HG03060 (cell line): Measurements from ENCODE around the gene UNC13B.

Source experiments
- ATAC-seq: cut with Tn5 transposase; IDR thresholded peaks from one replicate; pipeline ENCODE4 v1.9.1; 2021; ENCODE audit warnings: low read depth, moderate number of reproducible peaks; ENCODE audit not compliant: unreplicated experiment

UNC13B gene

DNA sequence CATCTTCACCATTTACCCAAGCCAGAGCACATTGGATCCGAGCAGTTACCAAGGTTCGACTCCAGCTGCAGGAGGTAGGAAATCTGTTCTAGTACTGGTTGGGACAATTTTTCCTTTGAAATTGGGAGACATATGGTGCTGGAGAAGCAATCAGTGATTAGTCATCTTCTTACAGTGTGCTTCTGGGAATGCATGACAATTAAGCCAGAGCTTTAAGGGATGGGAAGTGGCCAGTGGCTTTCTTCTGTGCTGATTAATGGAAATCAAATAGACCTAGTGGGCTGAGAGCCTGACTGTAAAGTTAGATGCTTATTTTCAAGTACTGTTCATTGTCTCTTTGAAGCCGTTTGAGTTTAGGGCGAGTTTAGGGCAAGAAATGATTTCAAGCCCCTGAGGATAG is 152.1 kb downstream of the UNC13B start:
- ATAC-seq, result no peak

DNA sequence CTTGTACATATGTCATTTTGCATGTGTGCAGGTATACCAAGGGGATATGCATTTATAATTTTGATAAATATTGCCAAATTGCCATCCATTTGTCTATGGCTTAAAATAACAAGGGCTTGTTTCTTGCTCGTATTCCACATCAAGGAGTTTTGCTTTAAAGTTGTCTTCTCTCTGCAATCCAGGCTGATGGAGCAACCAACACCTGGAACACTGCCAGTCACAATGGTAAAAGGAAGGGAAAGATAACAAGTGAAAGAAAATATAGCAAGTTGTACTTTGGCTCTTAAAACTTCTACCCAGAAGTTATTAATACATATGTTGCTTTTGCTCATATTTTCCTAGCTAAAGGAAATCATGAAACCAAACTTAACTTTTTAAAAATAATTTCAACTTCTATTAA is 156.9 kb downstream of the UNC13B start:
- no peak for ATAC-seq

DNA sequence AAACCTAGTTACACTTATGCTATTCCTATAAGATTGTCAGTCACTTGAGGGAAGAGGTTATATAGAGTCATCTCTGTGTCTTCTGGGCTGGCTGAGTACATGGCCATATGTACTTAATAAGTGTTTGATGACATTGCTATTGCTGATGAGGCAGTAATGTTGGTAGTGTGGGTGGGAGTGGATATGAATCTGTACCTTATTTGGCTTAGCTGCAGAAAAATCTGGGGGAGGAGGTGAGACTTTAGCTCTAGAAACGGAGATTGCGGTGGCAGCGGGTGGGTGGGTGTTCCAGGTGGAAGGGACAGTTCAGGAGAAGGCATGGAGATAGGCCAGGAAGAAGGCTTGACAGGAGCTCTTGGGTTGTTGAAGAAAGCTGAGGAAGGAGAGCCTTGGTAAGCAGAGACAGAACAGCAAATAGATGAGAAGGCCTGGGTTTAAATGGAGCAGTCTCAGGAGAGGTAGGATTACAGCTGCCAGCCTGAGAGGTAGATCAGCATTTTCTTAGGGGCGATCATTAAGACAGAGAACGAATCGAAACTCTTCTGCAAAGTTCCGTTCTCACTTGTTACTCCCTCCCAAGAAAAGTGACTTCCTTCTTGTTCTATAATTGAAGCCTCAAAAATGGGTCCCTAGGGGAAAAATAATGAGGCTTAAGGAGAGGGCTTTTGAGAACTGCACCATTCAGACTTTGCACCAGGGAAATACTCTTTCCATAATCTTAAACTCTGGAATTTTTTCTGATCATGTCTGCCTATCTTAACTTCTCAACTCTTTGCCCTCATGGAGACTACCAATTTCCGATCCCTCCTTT is 160.5 kb downstream of the UNC13B start:
- no peak for ATAC-seq

GRCh38 chr9:35324966-35325365 is 163.2 kb downstream of the UNC13B start:
- no peak for ATAC-seq

- ATAC-seq, result no peak
Measured at GRCh38 chr9:35333551-35333950, 171.7 kb downstream of the UNC13B start.

- ATAC-seq, result no peak
Measured at GRCh38 chr9:35335164-35335563, 173.4 kb downstream of the UNC13B start.

DNA sequence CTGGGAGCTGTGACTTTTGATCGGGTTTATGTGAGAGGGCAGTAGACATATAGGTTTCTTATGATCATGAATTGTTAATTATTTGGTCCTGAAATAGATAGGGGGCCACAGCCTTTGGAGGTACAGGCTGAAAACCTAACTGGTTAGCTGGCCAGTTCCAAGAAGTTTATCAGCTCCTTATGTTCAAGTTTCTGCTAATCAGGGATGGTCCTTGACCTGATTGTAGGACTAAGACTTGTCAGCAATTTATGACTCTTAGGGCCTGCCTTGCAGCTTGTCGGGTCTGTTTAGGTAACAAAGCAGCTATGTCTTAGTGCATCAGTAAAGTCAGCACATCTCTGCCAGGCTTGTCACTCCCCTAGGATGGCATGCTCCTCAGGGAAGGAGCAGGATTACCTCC is 176.3 kb downstream of the UNC13B start:
- ATAC-seq, result no peak

- ATAC-seq, result no peak
Measured at GRCh38 chr9:35338561-35339274, 176.9 kb downstream of the UNC13B start.

DNA sequence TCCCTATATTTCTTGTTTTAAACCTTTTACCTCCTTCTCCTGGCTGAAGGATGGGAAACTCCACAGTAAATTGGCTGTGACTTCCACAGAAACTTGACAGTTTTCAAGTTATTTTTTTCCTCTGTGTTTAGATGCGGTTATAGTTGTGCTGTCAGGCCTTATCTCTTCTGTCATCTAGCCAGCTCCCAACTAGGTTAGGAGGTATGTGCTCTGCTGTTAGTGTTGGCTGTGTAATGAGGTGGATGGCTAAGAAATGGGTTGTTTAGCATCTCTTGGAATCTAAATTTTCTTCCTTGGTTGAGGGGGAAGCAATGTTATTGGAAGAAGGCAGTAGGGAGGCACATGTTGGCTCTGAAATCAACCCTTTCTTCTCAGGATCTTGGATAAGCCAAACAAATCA is 178.2 kb downstream of the UNC13B start:
- no peak for ATAC-seq

- ATAC-seq, result no peak
Measured at GRCh38 chr9:35341021-35341420, 179.2 kb downstream of the UNC13B start.

DNA sequence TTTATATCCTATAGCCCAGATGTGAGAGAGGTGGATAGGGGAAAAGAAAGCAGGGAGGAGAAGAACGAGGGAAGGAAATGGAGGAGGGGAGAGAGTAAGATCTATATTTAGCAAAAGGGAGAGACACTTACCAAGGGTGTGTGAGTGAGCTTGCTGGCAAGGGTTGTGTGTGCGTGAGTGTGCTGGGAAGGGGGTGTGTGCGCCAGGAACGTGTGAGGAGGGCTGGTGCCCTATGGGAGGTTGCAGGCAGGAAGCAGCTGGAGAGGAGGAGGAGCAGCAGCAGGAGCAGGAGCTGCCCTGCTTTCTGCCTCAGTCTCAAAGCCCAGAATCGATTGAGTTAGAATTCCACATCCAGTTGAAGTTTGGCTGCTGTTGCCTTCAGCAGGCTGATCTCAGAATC is 179.8 kb downstream of the UNC13B start:
- ATAC-seq, result no peak

DNA sequence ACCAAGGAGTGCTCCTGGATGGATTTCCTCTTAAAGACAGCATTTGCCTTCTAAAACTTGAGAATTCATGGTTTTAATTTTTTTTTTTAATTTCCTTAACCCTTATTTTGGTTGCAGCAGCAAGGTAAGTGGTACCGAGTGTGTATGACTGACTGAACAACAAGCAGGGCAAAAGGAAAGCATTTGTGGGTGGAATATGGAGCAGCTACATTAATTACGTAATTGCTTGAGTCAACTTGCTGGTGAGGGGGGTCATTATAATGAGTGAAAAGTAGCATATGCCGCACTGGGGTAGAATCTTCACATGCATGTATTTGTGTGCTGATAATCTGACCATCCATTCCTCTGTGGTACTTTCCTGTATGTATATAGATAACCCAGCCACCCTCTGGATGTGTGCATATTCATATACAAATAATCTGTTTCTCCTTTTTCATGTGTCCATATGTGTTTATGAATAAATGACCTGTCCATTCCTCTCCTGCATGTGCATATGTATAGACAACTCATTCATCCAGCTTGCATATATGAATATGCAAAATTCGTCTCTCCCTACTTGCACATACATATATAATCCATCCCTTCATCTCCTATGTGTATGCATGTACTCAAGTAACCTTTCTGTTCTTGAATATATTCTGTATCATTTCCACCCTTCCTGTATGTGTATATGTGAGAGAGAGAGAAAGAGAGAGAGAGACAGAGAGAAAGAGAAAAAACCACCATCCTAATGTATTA is 180.6 kb downstream of the UNC13B start:
- no peak for ATAC-seq

DNA sequence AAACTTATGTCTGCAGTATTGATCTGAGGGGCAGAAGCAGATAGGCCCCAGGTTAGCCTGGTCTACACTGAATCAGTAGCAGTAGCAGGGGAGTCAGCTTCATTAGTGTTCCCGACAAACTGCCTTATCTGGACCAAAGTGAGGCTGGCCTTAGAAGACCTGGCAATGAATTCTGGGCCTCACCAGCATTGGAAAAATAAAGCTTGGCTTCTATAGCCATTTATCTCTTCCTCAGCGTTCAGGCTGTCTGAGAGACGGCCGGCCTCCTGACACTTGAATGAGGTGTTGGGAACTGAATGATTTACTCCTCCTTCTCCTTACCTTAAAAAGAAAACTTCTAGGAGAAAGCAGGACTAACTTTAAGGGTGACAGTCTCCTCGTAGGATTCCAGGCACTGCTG is 186.3 kb downstream of the UNC13B start:
- ATAC-seq, result no peak

- no peak for ATAC-seq
Measured at GRCh38 chr9:35349287-35349990, 187.6 kb downstream of the UNC13B start.

DNA sequence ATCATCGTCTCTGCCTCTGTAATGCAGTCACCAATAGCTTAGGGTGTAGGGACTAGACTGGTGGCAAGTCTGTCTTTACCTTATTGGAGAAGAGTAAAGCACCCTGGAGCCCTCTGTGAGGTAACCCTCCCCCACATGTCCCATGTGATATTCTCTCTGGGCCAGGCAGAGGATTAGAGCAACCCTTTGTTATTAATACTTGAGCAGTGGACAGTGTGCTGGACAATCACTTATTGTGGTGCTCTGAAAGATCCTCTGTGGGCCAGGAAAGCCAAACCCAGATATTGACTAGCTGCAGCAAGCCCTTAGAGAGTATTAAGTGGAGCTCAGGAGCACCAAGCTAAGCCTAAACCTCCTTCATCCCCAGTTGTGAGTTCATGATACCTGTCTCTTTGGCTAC is 188.4 kb downstream of the UNC13B start:
- ATAC-seq, result no peak

- no peak for ATAC-seq
Measured at GRCh38 chr9:35350827-35351549, 189.2 kb downstream of the UNC13B start.

- no peak for ATAC-seq
Measured at GRCh38 chr9:35353731-35354365, 192.0 kb downstream of the UNC13B start.

- ATAC-seq, result no peak
Measured at GRCh38 chr9:35355939-35356338, 194.1 kb downstream of the UNC13B start.

- ATAC-seq, result no peak
Measured at GRCh38 chr9:35357116-35357515, 195.3 kb downstream of the UNC13B start.

DNA sequence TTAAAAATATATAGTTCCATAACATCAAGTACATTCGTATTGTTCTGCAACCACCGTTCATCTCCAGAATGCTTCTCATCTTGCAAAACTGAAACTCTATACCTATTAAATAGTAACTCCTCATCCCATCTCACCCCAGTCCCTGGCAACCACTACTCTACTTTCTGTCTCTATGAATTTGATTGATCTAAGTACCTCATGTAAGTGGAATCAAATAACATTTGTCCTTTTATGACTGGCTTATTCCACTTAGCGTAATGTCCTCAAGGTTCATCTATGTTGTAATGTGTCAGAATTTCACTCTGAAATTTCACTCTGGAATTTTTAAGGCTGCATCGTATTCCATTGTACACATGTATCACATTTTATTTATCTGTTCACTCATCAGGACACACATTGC is 196.0 kb downstream of the UNC13B start:
- ATAC-seq, result no peak
